ENCODE data around the gene ZCWPW1. TPM values are rescaled to one million over a fixed set of nuclear protein-coding genes. Genes with fewer than 3 reads are reported as not detected.

The ZCWPW1 gene
- total and polyA plus RNA-seq, 10 of the 15 experiments (the other 5 are each of a cell fraction or from before 2014, with no cell fraction given), result 1.3 to 4.4 (median 3.7) TPM

- TF ChIP-seq RUNX3 (IDR thresholded peaks at IDR 0.05; ENCODE audit: low read length) (no peak), ZNF592 (IDR thresholded peaks at IDR 0.05) (no peak)
Measured at GRCh38 chr7:100378114-100378755, 50.3 kb downstream of the ZCWPW1 start (continued).

GRCh38 chr7:100376066-100376465 is 52.4 kb downstream of the ZCWPW1 start:
- no peak for ATAC-seq
- RAD21 ChIA-PET (ENCODE audit: unreplicated experiment), result interaction anchor here (0.8 to 4.8 kb wide), 8 partner anchors 9 to 53 kb away, joined by 3 to 89 read pairs (median 19); partner anchors contain the start of genes MEPCE and ZCWPW1
- Histone ChIP-seq H3K9ac (ENCODE audit: control insufficient read depth, insufficient read depth, low read length) (no peak overlapping the region), H2AFZ (ENCODE audit: control insufficient read depth, low read depth, low read length) (no peak overlapping the region), H4K20me1 (ENCODE audit: control insufficient read depth, insufficient read depth) (no peaks in the 10 kb centered on the region), H3K4me3 (peak overlapping the region; percentile 61), H3K36me3 (ENCODE audit: control insufficient read depth in 2 of 2, insufficient read depth in 2 of 2, low read length in 1 of 2) (no peaks in the 10 kb centered on the region), H3K9me3 (replicated peaks; ENCODE audit: control insufficient read depth, insufficient read depth, low read length) (no peaks in the 10 kb centered on the region), H3K4me2 (ENCODE audit: control insufficient read depth, insufficient read depth) (no peak overlapping the region), H3K27ac (ENCODE audit: control insufficient read depth, insufficient read depth) (no peak overlapping the region), H3K27me3 (replicated peaks in 1 of 2; ENCODE audit: control insufficient read depth in 2 of 2, insufficient read depth in 2 of 2, low read length in 1 of 2) (no peaks in the 10 kb centered on the region), H3K4me1 (ENCODE audit: control insufficient read depth, insufficient read depth, low read length) (peaks cover 21% of the 10 kb centered on the region), H3K79me2 (ENCODE audit: control insufficient read depth, insufficient read depth, low read length) (peaks cover 22% of the 10 kb centered on the region)
- no TSS peak for BruUV-seq (replicated peaks)
- intact Hi-C loops (cut with micrococcal nuclease; ENCODE audit: unreplicated experiment) (no loop called here), in situ Hi-C loops (cut with MboI) (no loop called here)
- SMC1A ChIA-PET (ENCODE audit: uncharacterized antibody, unreplicated experiment), result interaction anchor here (0.7 to 3.9 kb wide), 10 partner anchors 8 to 39 kb away, joined by 3 to 65 read pairs (median 12); no protein-coding TSS in a partner anchor
- FAIRE-seq, result peak; percentile 23
- DNase-seq (ENCODE audit: low read depth, low spot score), result no peak
- CTCF ChIA-PET, result interaction anchor here (0.6 to 10.0 kb wide), 3 partner anchors 31 to 93 kb away, joined by 3 to 134 read pairs (median 12); no protein-coding TSS in a partner anchor
- POLR2A ChIA-PET, result interaction anchor here (0.6 to 3.7 kb wide), 9 partner anchors 10 to 312 kb away, joined by 3 to 30 read pairs (median 7); partner anchors contain the start of gene ZCWPW1
- WGBS (ENCODE audit: insufficient coverage, insufficient replicate concordance, low lambda C conversion rate, missing lambda C conversion rate), result 99% methylated on average over 3 of the region's 3 CpGs
- TF ChIP-seq YBX1 (IDR thresholded peaks at IDR 0.05) (no peak), CBX5 (IDR thresholded peaks at IDR 0.05; ENCODE audit: low read depth) (no peak), STAT3 (IDR thresholded peaks at IDR 0.05; ENCODE audit: low read depth, low read length) (no peak), IKZF1 (conservative IDR thresholded peaks at IDR 0.05) (no peak), POLR2A (IDR thresholded peaks at IDR 0.05; ENCODE audit: low read depth, low read length) (no peak), CEBPZ (IDR thresholded peaks at IDR 0.05; ENCODE audit: low read depth, low read length) (no peak), SMAD1 (IDR thresholded peaks at IDR 0.05; ENCODE audit: low read depth, partially characterized antibody) (no peak), MTA3 (IDR thresholded peaks at IDR 0.05; ENCODE audit: borderline replicate concordance, low read length) (no peak), REST (IDR thresholded peaks at IDR 0.05; ENCODE audit: low read depth, low read length) (no peak), BRCA1 (IDR thresholded peaks at IDR 0.05; ENCODE audit: low read depth, low read length) (no peak)
